ENCODE data around the gene APOBEC3F. TPM values are rescaled to one million over a fixed set of nuclear protein-coding genes. Genes with fewer than 3 reads are reported as not detected.
"Not testable (repeated sequence)": the region's sequence is repeated elsewhere in the genome, so short reads cannot be mapped to it uniquely, and the experiment has no call there.

Gene APOBEC3F
- polyA plus RNA-seq, 1 donor, result 3.0 TPM

GRCh38 chr22:39027717-39028116 lies 12.9 kb upstream of the APOBEC3F start:
- DNase-seq, result no peak

- DNase-seq, result no peak
These were observed 12.4 kb upstream of the APOBEC3F start for GRCh38 chr22:39028281-39028680.

DNA sequence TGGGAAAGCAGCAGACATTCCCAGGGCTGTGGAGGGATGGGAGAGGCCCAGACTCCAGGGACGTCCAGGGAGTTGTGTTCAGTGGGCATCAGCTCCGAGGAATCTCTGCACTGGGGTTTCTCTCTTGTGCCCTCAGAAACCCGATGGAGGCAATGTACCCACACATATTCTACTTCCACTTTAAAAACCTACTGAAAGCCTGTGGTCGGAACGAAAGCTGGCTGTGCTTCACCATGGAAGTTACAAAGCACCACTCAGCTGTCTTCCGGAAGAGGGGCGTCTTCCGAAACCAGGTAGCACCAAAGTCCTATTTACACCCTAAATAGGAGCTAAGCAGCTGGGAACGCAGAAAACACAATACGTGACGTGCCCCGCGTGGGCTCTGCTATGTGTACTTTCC lies 11.4 kb upstream of the APOBEC3F start:
- no peak for DNase-seq

GRCh38 chr22:39030705-39031104 lies 10.0 kb upstream of the APOBEC3F start:
- DNase-seq, result no peak

- DNase-seq, result not testable (repeated sequence)
These were observed 9.0 kb upstream of the APOBEC3F start for GRCh38 chr22:39031434-39032295.

GRCh38 chr22:39037071-39037470 lies 3.6 kb upstream of the APOBEC3F start:
- not testable (repeated sequence) for DNase-seq

GRCh38 chr22:39039306-39040126 lies 1.1 kb upstream of the APOBEC3F start:
- DNase-seq, result no peak

- not testable (repeated sequence) for DNase-seq
These were observed 518 bp upstream of the APOBEC3F start for GRCh38 chr22:39040155-39040537.

- DNase-seq, result no peak
These were observed 1.2 kb downstream of the APOBEC3F start for GRCh38 chr22:39041908-39042307.

- not testable (repeated sequence) for DNase-seq
These were observed 2.4 kb downstream of the APOBEC3F start for GRCh38 chr22:39043063-39043462.

GRCh38 chr22:39045136-39045535 lies 4.5 kb downstream of the APOBEC3F start:
- DNase-seq, result not testable (repeated sequence)

GRCh38 chr22:39049486-39049885 lies 8.8 kb downstream of the APOBEC3F start:
- DNase-seq, result not testable (repeated sequence)

DNA sequence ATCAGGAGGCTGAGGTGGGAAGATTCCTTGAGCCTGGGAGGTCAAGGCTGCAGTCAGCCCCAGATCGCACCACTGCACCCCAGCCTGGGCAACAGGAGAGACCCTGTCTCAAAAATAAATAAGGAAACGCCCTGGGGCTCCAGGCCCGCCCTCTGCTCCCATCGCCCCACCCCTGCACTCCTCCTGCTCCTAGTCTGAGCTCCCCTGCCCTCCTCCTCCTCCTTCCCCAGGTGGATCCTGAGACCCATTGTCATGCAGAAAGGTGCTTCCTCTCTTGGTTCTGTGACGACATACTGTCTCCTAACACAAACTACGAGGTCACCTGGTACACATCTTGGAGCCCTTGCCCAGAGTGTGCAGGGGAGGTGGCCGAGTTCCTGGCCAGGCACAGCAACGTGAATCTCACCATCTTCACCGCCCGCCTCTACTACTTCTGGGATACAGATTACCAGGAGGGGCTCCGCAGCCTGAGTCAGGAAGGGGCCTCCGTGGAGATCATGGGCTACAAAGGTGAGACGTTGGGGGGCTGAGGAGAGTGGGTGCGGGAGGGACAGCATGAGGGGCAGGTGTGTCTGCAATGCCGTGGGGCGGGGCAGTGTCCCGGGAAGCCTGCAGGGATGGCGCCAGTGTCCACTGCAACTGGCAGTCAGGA lies 11.3 kb downstream of the APOBEC3F start:
- not testable (repeated sequence) for DNase-seq

GRCh38 chr22:39055658-39056057 lies 15.0 kb downstream of the APOBEC3F start:
- DNase-seq, result no peak

GRCh38 chr22:39061290-39061689 lies 20.6 kb downstream of the APOBEC3F start:
- not testable (repeated sequence) for DNase-seq

DNA sequence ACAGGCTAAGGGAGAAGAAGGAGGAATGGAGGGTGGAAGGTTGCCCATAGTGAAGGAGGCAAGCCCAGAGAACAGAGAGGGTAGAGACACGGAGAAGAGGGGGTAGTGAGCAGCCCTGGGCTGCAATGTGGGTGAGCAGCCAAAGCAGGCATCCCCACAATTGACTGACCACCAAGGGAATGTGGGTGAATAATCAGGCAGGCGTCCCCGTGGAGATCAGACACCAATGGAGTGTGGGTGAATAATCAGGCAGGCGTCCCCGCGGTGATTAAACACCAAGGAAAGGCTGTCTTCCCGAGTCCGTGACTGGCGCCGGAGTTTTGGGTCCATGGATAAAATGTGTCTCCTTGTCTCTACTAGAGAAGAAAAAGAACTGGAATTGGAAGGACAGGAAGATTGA lies 21.3 kb downstream of the APOBEC3F start:
- not testable (repeated sequence) for DNase-seq

- DNase-seq, result not testable (repeated sequence)
These were observed 23.2 kb downstream of the APOBEC3F start for GRCh38 chr22:39063904-39064303.

- DNase-seq, result not testable (repeated sequence)
These were observed 26.0 kb downstream of the APOBEC3F start for GRCh38 chr22:39066442-39067276.

- no peak for DNase-seq
These were observed 27.5 kb downstream of the APOBEC3F start for GRCh38 chr22:39068033-39068785.

DNA sequence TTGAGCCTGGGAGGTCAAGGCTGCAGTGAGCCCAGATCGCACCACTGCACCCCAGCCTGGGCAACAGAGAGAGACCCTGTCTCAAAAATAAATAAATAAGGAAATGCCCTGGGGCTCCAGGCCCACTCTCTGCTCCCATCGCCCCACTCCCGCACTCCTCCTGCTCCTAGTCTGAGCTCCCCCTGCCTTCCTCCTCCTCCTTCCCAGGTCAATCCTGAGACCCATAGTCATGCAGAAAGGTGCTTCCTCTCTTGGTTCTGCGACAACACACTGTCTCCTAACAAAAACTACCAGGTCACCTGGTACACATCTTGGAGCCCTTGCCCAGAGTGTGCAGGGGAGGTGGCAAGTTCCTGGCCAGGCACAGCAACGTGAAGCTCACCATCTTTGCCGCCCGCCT lies 29.5 kb downstream of the APOBEC3F start:
- no peak for DNase-seq

DNA sequence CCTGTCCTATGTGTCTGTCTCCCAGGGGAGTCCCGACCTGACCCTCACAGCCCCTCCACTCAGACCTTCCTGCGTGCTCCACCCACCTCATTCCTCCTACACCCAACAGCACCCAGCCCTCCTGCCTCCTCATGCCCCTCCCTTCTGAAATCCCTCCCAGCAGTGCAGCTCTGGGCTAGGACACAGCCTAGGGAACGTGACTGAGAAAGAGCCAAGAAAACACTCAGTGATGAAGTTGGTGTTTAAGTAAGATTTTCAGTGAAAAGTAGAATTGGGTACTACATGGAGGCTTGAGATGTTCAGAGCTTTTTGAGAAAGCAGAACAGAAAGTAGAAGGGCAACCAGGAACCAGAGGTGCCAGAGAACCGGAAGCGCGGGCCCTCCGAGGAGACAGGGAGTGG lies 31.9 kb downstream of the APOBEC3F start:
- DNase-seq, result not testable (repeated sequence)

All from hindlimb muscle (tissue), 1 donor.